ENCODE data around the gene FZD8.

FZD8 gene

DNA sequence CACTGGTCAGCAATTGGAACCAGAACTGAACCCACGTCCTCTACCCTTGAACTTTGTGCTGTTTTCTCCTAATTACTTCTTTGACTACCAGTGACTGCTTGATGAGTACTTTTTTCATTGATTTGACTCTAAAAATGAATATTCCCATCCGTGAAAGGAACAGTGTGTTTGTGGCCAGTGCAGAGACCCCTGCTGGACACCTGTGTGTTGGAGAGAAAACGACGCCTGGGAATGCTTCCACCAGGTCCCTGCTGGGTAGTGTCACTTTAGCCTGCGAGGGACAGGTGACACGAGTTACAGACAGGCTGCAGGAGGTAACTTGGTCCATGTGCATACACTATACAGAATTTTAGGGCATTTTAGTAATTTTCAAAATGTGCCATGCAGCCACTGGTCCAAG lies 43.7 kb downstream of the FZD8 start:
- no peak for DNase-seq

DNA sequence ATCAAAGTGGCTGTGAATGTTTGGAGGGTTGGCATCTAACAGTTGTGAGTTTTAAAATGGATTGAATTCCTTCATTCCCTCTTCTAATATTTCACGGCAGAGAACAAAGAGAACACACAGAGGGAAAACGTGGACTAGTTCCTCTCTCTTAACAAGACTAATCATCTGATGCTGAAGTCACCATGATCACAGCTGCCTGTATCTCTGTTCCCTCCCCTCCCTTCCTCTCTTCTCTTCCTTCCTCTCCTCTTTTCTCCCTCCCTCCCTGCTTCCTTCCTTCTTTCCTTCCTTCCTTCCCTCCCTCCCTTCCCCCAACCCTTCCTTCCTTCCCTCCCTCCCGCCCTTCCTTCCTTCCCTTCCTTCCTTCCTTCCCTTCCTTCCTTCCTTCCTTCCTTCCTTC lies 47.0 kb downstream of the FZD8 start:
- no peak for DNase-seq

DNA sequence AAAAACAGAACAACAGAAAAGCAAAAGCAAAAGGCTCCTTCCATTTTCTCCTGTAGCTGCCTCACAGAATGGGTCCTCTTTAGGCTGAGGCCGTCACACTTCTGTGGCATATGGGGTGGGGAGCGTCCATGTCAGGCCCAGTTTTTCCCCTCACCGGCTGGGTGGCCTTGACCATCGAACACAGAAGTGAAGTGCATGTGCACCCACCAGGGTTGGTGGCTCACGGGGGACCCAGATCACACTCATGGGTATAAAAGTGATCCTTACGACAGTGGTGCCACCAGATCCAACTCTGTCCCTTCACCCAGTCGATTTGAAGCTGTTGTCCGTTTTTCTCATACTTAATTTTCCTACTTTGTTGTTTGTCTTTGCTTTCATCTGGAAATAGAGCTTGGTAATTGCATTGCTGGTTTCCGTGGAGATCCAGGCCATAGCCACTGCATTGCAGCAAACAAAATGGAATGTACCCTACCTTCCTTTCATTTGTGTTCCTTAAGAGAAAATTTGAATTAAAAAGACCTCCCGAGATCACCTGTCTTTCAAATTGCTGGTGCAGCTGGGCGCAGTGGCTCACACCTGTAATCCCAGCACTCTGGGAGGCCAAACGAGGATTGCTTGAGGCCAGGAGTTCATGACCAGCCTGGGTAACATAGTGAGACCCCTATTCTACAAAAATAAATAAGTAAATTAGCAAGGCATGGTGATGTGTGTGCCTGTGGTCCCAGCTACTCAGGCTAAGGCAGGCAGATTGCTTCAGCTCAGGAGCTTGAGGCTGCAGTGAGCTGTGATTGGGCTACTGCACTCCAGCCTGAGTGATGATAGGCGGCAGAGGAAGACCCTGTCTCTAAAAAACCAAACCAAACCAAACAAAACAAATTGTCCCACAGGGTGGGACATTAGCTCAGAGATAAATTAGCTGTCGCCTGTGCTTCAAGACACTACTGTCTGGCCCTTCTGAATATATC lies 47.7 kb downstream of the FZD8 start:
- no peak for DNase-seq

DNA sequence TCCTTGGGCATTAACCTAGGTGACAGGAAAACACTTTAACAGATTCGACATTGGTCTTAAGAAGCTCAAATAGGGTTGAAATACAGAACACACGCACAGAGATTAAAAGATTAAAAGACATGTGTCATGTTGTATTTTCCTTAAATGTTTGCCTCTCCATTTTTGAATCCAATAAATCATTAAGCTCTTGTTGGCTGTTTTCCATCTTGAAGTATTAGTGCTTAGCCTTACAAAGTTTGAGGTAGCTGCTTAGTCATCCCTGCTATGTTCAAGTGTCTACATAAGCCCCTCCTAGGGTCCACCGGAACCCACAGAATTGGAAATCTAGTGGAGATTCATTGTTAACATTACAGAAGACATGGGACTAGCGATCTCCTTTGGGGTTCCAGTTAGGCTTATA lies 49.7 kb downstream of the FZD8 start:
- no peak for DNase-seq

DNA sequence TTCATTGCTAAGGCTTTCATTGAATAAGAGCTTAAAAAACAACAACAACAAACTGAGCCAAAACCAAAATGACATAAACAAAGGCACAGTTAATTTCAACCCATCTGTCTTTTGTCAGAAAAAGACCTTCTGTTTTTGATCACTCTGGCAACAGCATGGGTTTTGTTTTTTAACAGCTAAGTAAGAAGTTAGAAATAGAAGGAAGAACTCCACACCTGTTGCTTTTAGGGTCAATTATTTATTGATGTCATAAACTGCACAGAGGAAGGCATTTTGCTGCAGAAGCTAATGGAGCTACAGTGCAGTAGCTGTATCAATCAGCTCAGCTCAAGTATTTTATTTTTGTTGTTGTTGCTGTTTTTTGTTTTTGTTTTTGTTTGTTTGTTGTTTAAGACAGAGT lies 53.3 kb downstream of the FZD8 start:
- DNase-seq, result no peak
